Naive thymus-derived CD4-positive, alpha-beta T cell (primary cell): ENCODE results near the gene IVL. TPM values are rescaled to one million over a fixed set of nuclear protein-coding genes. Genes with fewer than 3 reads are reported as not detected.

Source experiments
- ATAC-seq: fragments of 150-1000 bp; cut with Tn5 transposase; 2 replicates; pipeline ENCODE4 v1.10.0; 2021; ENCODE audit warnings: mild to moderate bottlenecking, moderate library complexity
- CTCF ChIA-PET: fragments of 350-600 bp; sonication (Branson Sonifier 250); formaldehyde crosslinking; loops from one replicate; lab custom pipeline; 2021; ENCODE audit warnings: antibody characterized with exemption; lab: Charles Lee
- POLR2A ChIA-PET: fragments of 350-600 bp; sonication (Branson Sonifier 250); formaldehyde crosslinking; loops from one replicate; lab custom pipeline; 2021; ENCODE audit warnings: antibody characterized with exemption, inconsistent platforms; lab: Charles Lee
- DNase-seq, 9 donors: peaks; one replicate each; pipeline versions ENCODE4 v3.0.0 to v3.0.0-alpha.2; 2020 to 2022; ENCODE audit warnings: mixed read lengths in 1 of 9
- H3K27ac ChIP-seq: one replicate; pipeline ENCODE4 v1.7.0; 2013; ENCODE audit warnings: mild to moderate bottlenecking, low read depth, low read length, moderate library complexity
- H3K27me3 ChIP-seq, 2 donors: one replicate each; pipeline ENCODE4 v1.7.0; 2013; ENCODE audit warnings: low read length in 2 of 2, mild to moderate bottlenecking in 2 of 2, moderate library complexity in 2 of 2; ENCODE audit not compliant: control insufficient read depth in 2 of 2, insufficient read depth in 2 of 2
- H3K36me3 ChIP-seq, 3 experiments: 1 replicate in 2 of 3; 2 replicates in 1 of 3; pipeline ENCODE4 v1.7.0; 2013; ENCODE audit warnings: low read length in 3 of 3, mild to moderate bottlenecking in 3 of 3, moderate library complexity in 1 of 3; ENCODE audit not compliant: insufficient read depth in 3 of 3, control insufficient read depth in 2 of 3
- H3K4me1 ChIP-seq, 2 donors: one replicate each; pipeline ENCODE4 v1.7.0; 2013; ENCODE audit warnings: low read length in 2 of 2, mild to moderate bottlenecking in 2 of 2, moderate library complexity in 1 of 2; ENCODE audit not compliant: control insufficient read depth in 2 of 2, insufficient read depth in 2 of 2
- H3K4me3 ChIP-seq: 2 replicates; pipeline ENCODE4 v1.7.0; 2013; ENCODE audit warnings: mild to moderate bottlenecking, low read length
- H3K9me3 ChIP-seq, 3 experiments: 1 replicate in 2 of 3; 2 replicates in 1 of 3; pipeline ENCODE4 v1.7.0; 2013; ENCODE audit warnings: low read length in 3 of 3; ENCODE audit not compliant: control insufficient read depth in 2 of 3
- H3K27ac Mint-ChIP-seq, 9 donors: one replicate each; pipeline ENCODE4 v1.8.0; 2020 to 2022; ENCODE audit warnings: mixed read lengths in 9 of 9, mild to moderate bottlenecking in 8 of 9, moderate library complexity in 5 of 9, inconsistent platforms in 2 of 9
- H3K27me3 Mint-ChIP-seq, 5 donors: one replicate each; pipeline ENCODE4 v1.8.0; 2021 to 2022; ENCODE audit warnings: mixed read lengths in 5 of 5, mild to moderate bottlenecking in 1 of 5
- H3K36me3 Mint-ChIP-seq, 5 donors: one replicate each; pipeline ENCODE4 v1.8.0; 2020 to 2022; ENCODE audit warnings: mixed read lengths in 5 of 5, mild to moderate bottlenecking in 3 of 5, inconsistent platforms in 1 of 5
- H3K4me1 Mint-ChIP-seq, 7 donors: one replicate each; pipeline ENCODE4 v1.8.0; 2020 to 2022; ENCODE audit warnings: mixed read lengths in 7 of 7, mild to moderate bottlenecking in 3 of 7, inconsistent platforms in 1 of 7
- H3K4me3 Mint-ChIP-seq, 10 donors: one replicate each; pipeline ENCODE4 v1.8.0; 2020 to 2022; ENCODE audit warnings: mild to moderate bottlenecking in 10 of 10, mixed read lengths in 10 of 10, moderate library complexity in 6 of 10, inconsistent platforms in 2 of 10
- H3K9me3 Mint-ChIP-seq, 11 donors: one replicate each; pipeline ENCODE4 v1.8.0; 2020 to 2022; ENCODE audit warnings: mixed read lengths in 11 of 11, mild to moderate bottlenecking in 4 of 11, inconsistent platforms in 1 of 11, moderate library complexity in 1 of 11
- intact Hi-C, 2 donors: fragments of 100-400 bp; cut with micrococcal nuclease; formaldehyde crosslinking; loops; one replicate each; pipeline ENCODE4 v1.15.1; 2023
- polyA plus RNA-seq, 2 donors: library from polyadenylated mRNA; unstranded; fragments of 300-500 nt; fragmentation: Illumina TruSeq; gene quantifications; one replicate each; pipeline ENCODE4 v1.2.3, GENCODE V29; 2021
- total RNA-seq, 6 experiments: library from RNA in 5 of 6; stranded (reverse) in 5 of 6; gene quantifications; 1 replicate in 5 of 6; 2 replicates in 1 of 6; pipeline ENCODE4 v1.2.3 and lab custom pipeline; 2021 to 2026

Gene IVL
- total and polyA plus RNA-seq, 7 experiments from 2014 or later: not detected

DNA sequence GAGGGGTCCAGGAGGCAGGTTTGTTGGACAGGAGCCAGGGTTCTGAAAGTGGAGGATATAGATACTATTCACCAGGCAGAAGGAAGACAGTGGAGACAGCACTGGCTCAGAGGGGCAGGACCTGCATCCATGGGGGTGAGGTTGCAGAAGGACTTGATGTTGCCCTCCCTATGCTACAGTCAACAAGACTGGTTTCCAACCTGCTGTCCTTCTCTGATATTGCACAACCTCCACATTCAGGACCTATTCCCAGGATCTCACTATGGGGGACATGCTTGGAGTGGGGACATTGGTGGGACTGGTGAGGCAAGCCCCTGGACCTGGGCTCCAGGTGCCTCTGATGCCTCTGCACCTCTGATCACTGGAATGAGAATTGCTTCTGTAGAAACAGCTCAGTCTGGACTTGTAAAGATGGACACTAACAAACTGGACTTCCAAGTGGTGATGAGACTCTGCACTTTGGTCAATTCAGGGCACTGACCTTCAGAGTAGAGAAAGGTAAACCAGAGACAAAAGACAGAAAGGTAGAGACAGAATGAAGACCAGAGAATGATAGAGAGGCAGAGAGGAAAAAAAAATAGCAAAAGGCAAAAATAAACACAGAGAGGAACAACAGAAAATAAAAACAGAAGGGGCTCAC, 28.7 kb upstream of the IVL start:
- Mint-ChIP-seq H3K4me1 (peaks cover 0 to 4% (median 0%) of the 10 kb centered on the region in 7 donors), H3K27me3 (peaks cover 4 to 28% (median 14%) of the 10 kb centered on the region in 5 donors), H3K27ac (no peak overlapping the region), H3K9me3 (peaks cover 0 to 5% (median 0%) of the 10 kb centered on the region in 11 donors), H3K36me3 (no peaks in the 10 kb centered on the region), H3K4me3 (no peak overlapping the region)
- H3K9me3 ChIP-seq: no peaks in the 10 kb centered on the region
- H3K27ac ChIP-seq: no peak overlapping the region
- ChIA-PET POLR2A (no interaction called here), CTCF (no interaction called here)
- H3K4me1 ChIP-seq: no peaks in the 10 kb centered on the region
- H3K27me3 ChIP-seq: no peaks in the 10 kb centered on the region
- no peak overlapping the region for H3K4me3 ChIP-seq
- ATAC-seq: no peak
- no peak for DNase-seq
- intact Hi-C loops: no loop called here
- H3K36me3 ChIP-seq: no peaks in the 10 kb centered on the region

GRCh38 chr1:152880316-152880715, 28.0 kb upstream of the IVL start:
- ChIA-PET POLR2A (no interaction called here), CTCF (no interaction called here)
- Histone ChIP-seq H3K4me3 (no peak overlapping the region), H3K9me3 (no peaks in the 10 kb centered on the region), H3K27me3 (no peaks in the 10 kb centered on the region), H3K4me1 (no peaks in the 10 kb centered on the region), H3K27ac (no peak overlapping the region), H3K36me3 (no peaks in the 10 kb centered on the region)
- peaks cover 4 to 28% (median 11%) of the 10 kb centered on the region in 5 donors for H3K27me3 Mint-ChIP-seq
- no peaks in the 10 kb centered on the region for H3K36me3 Mint-ChIP-seq
- DNase-seq: no peak
- no peak for ATAC-seq
- intact Hi-C loops: no loop called here
- peaks cover 0 to 4% (median 0%) of the 10 kb centered on the region in 7 donors for H3K4me1 Mint-ChIP-seq
- peaks cover 0 to 5% (median 0%) of the 10 kb centered on the region in 11 donors for H3K9me3 Mint-ChIP-seq
- no peak overlapping the region for H3K27ac Mint-ChIP-seq
- H3K4me3 Mint-ChIP-seq: no peak overlapping the region

DNA sequence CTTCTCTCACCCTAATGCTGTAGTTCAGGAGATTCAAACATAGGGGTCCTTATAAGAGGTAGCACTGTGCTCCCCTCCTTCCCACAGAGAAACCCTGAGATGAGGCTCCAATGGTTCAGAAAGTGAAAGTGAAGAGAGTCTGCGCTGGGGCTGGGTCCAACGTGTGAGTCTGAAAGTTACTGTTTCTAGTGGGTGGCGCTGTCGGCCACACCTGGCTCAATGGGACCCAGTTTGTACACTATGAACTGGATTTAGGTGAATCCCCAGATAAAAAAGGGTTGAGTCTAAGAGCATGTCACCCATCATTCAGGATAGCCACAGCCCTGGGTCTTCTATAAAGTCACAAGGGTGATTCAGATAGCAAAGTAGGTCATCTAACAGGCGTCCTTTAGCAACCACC, 27.4 kb upstream of the IVL start:
- no peak overlapping the region for H3K27ac ChIP-seq
- Mint-ChIP-seq H3K9me3 (peaks cover 0 to 5% (median 0%) of the 10 kb centered on the region in 11 donors), H3K27me3 (peaks cover 4 to 28% (median 11%) of the 10 kb centered on the region in 5 donors), H3K27ac (no peak overlapping the region), H3K4me1 (peaks cover 0 to 4% (median 0%) of the 10 kb centered on the region in 7 donors), H3K4me3 (no peak overlapping the region), H3K36me3 (no peaks in the 10 kb centered on the region)
- CTCF ChIA-PET: no interaction called here
- H3K4me3 ChIP-seq: no peak overlapping the region
- POLR2A ChIA-PET: no interaction called here
- no peaks in the 10 kb centered on the region for H3K27me3 ChIP-seq
- H3K4me1 ChIP-seq: no peaks in the 10 kb centered on the region
- H3K9me3 ChIP-seq: no peaks in the 10 kb centered on the region
- ATAC-seq: no peak
- no peaks in the 10 kb centered on the region for H3K36me3 ChIP-seq
- no peak for DNase-seq
- intact Hi-C loops: no loop called here

GRCh38 chr1:152884085-152884484, 24.3 kb upstream of the IVL start:
- H3K4me3 Mint-ChIP-seq: no peak overlapping the region
- peaks cover 0 to 2% (median 0%) of the 10 kb centered on the region in 11 donors for H3K9me3 Mint-ChIP-seq
- H3K27ac Mint-ChIP-seq: no peak overlapping the region
- ChIA-PET POLR2A (no interaction called here), CTCF (no interaction called here)
- ATAC-seq (no peak), DNase-seq (no peak)
- Histone ChIP-seq H3K4me1 (no peaks in the 10 kb centered on the region), H3K27ac (no peak overlapping the region), H3K4me3 (no peak overlapping the region), H3K36me3 (no peaks in the 10 kb centered on the region), H3K9me3 (no peaks in the 10 kb centered on the region), H3K27me3 (no peaks in the 10 kb centered on the region)
- H3K36me3 Mint-ChIP-seq: no peaks in the 10 kb centered on the region
- intact Hi-C loops: no loop called here
- H3K4me1 Mint-ChIP-seq: peaks cover 0 to 4% (median 0%) of the 10 kb centered on the region in 7 donors
- H3K27me3 Mint-ChIP-seq: peaks cover 7 to 19% (median 11%) of the 10 kb centered on the region in 5 donors

GRCh38 chr1:152884506-152884905, 23.8 kb upstream of the IVL start:
- H3K4me3 Mint-ChIP-seq: no peak overlapping the region
- no peaks in the 10 kb centered on the region for H3K36me3 Mint-ChIP-seq
- H3K27ac Mint-ChIP-seq: no peak overlapping the region
- no peaks in the 10 kb centered on the region for H3K27me3 ChIP-seq
- no peak overlapping the region for H3K4me3 ChIP-seq
- H3K9me3 Mint-ChIP-seq: peaks cover 0 to 2% (median 0%) of the 10 kb centered on the region in 11 donors
- ChIA-PET CTCF (no interaction called here), POLR2A (no interaction called here)
- DNase-seq (no peak), ATAC-seq (no peak)
- no peaks in the 10 kb centered on the region for H3K9me3 ChIP-seq
- H3K27ac ChIP-seq: no peak overlapping the region
- intact Hi-C loops: no loop called here
- H3K27me3 Mint-ChIP-seq: peaks cover 9 to 19% (median 11%) of the 10 kb centered on the region in 5 donors
- H3K4me1 Mint-ChIP-seq: peaks cover 0 to 4% (median 0%) of the 10 kb centered on the region in 7 donors
- H3K4me1 ChIP-seq: no peaks in the 10 kb centered on the region
- H3K36me3 ChIP-seq: no peaks in the 10 kb centered on the region

DNA sequence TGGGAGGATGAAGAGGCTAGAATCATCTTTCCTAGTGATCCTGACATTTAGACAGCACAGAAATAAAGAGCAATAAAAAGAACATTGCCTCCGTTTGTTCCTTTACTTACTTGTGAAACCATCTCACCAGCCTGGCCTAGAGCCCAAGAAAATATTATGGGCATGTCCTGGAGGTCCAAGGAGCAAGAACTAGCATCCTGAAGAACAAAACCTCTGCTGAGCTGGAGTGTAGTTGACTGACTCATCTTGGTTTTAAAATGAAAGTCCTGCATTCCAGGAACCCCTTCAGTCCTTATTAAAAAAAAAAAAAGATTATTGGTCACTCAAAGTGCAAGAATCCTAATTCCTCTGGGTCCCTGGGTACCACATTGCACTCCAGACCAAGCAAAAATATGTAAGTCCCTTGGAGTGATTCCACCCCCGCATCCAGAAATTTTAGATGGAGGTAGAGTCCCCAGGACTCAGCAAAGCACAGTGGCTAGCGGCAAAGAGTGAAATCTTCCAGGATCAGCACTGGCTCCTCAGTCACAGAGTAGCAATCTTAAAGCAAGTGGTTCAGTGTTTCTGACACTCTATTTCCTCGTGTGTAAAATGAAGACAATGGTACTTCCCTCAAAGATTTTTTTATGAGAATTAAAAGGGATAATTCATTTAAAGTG, 23.3 kb upstream of the IVL start:
- H3K27ac Mint-ChIP-seq: no peak overlapping the region
- no peaks in the 10 kb centered on the region for H3K36me3 Mint-ChIP-seq
- no peaks in the 10 kb centered on the region for H3K4me1 ChIP-seq
- POLR2A ChIA-PET: no interaction called here
- H3K9me3 Mint-ChIP-seq: peaks cover 0 to 5% (median 0%) of the 10 kb centered on the region in 11 donors
- no peaks in the 10 kb centered on the region for H3K27me3 ChIP-seq
- peaks cover 8 to 24% (median 13%) of the 10 kb centered on the region in 5 donors for H3K27me3 Mint-ChIP-seq
- no peaks in the 10 kb centered on the region for H3K9me3 ChIP-seq
- CTCF ChIA-PET: no interaction called here
- no peaks in the 10 kb centered on the region for H3K36me3 ChIP-seq
- H3K4me3 Mint-ChIP-seq: no peak overlapping the region
- intact Hi-C loops: no loop called here
- no peak overlapping the region for H3K27ac ChIP-seq
- H3K4me1 Mint-ChIP-seq: peaks cover 0 to 4% (median 0%) of the 10 kb centered on the region in 7 donors
- ATAC-seq: no peak
- H3K4me3 ChIP-seq: no peak overlapping the region
- no peak for DNase-seq

GRCh38 chr1:152886085-152886484, 22.3 kb upstream of the IVL start:
- Histone ChIP-seq H3K27me3 (no peaks in the 10 kb centered on the region), H3K4me1 (no peaks in the 10 kb centered on the region), H3K27ac (no peak overlapping the region), H3K9me3 (no peaks in the 10 kb centered on the region), H3K4me3 (no peak overlapping the region), H3K36me3 (no peaks in the 10 kb centered on the region)
- ATAC-seq (no peak), DNase-seq (no peak)
- H3K36me3 Mint-ChIP-seq: no peaks in the 10 kb centered on the region
- no peaks in the 10 kb centered on the region for H3K4me1 Mint-ChIP-seq
- POLR2A ChIA-PET: no interaction called here
- H3K9me3 Mint-ChIP-seq: peaks cover 0 to 5% (median 0%) of the 10 kb centered on the region in 11 donors
- H3K4me3 Mint-ChIP-seq: no peak overlapping the region
- H3K27me3 Mint-ChIP-seq: peaks cover 5 to 27% (median 14%) of the 10 kb centered on the region in 5 donors
- H3K27ac Mint-ChIP-seq: no peak overlapping the region
- intact Hi-C loops: no loop called here
- CTCF ChIA-PET: no interaction called here
